PC-3 (cell line): ENCODE measurements around the gene ZNF445.

Source experiments
- EZH2 ChIP-seq: fragments of 300-600 bp; sonication (generic); IDR thresholded peaks from one replicate; pipeline ENCODE4 v1.6.1; 2017; ENCODE audit warnings: antibody characterized with exemption, mild to moderate bottlenecking, low read length; ENCODE audit not compliant: unreplicated experiment
- EZH2phosphoT487 ChIP-seq: fragments of 300-600 bp; sonication (generic); IDR thresholded peaks from 2 replicates; pipeline ENCODE4 v1.6.1; 2018; ENCODE audit warnings: mild to moderate bottlenecking, antibody characterized with exemption, low read length, borderline replicate concordance
- TF ChIP-seq, protein P1 (sequence below): fragments of 300-600 bp; sonication (generic); conservative IDR thresholded peaks from 2 replicates; pipeline ENCODE4 v1.5.1; 2017; ENCODE audit warnings: antibody characterized with exemption, low read depth, mild to moderate bottlenecking, low read length

DNA sequence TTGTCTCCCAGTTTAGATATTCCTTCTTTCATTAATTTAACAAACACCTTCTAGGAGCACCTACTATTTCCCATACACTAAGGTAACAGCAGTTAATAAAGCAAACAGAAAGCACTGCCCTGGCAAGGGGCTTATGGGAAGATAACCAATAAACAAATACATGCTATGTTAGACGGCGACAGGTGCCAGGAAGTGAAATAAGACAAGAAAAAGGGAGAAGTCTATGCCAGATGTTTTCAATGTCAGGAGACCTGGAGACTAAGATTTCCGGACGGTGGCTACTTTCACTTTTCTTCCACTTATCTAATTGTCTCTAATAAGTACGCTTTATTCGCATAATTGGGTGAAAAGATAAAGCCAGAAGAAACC is 32.5 kb upstream of the ZNF445 start:
- TF ChIP-seq, protein P1, sequence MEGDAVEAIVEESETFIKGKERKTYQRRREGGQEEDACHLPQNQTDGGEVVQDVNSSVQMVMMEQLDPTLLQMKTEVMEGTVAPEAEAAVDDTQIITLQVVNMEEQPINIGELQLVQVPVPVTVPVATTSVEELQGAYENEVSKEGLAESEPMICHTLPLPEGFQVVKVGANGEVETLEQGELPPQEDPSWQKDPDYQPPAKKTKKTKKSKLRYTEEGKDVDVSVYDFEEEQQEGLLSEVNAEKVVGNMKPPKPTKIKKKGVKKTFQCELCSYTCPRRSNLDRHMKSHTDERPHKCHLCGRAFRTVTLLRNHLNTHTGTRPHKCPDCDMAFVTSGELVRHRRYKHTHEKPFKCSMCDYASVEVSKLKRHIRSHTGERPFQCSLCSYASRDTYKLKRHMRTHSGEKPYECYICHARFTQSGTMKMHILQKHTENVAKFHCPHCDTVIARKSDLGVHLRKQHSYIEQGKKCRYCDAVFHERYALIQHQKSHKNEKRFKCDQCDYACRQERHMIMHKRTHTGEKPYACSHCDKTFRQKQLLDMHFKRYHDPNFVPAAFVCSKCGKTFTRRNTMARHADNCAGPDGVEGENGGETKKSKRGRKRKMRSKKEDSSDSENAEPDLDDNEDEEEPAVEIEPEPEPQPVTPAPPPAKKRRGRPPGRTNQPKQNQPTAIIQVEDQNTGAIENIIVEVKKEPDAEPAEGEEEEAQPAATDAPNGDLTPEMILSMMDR = no peak
- no peak for TF ChIP-seq EZH2
- TF ChIP-seq EZH2phosphoT487 = no peak
